IMR-90 (cell line): ENCODE results near the gene FAAP100.

Source experiments
- CTCF ChIP-seq: conservative IDR thresholded peaks from 2 replicates; pipeline ENCODE4 v1.5.1; 2012; ENCODE audit warnings: mild to moderate bottlenecking, low read depth, low read length, improper control_type of control experiment
- ELK1 ChIP-seq: fragments of 150-350 bp; IDR thresholded peaks from 2 replicates; pipeline ENCODE4 v1.6.1; 2016; ENCODE audit warnings: low read depth, mild to moderate bottlenecking, low read length, moderate library complexity, borderline replicate concordance
- FOS ChIP-seq: fragments of 150-350 bp; IDR thresholded peaks from 2 replicates; pipeline ENCODE4 v1.6.1; 2016; ENCODE audit warnings: low read depth, low read length
- MAFK ChIP-seq: IDR thresholded peaks from 2 replicates; pipeline ENCODE4 v1.6.1; 2012; ENCODE audit warnings: low read depth, low read length, improper control_type of control experiment
- MAZ ChIP-seq: IDR thresholded peaks from 2 replicates; pipeline ENCODE4 v1.6.1; 2012; ENCODE audit warnings: low read depth, mild to moderate bottlenecking, low read length, improper control_type of control experiment, moderate library complexity, borderline replicate concordance
- NFE2L2 ChIP-seq: fragments of 150-350 bp; IDR thresholded peaks from 2 replicates; pipeline ENCODE4 v1.6.1; 2016; ENCODE audit warnings: low read depth, mild to moderate bottlenecking, low read length
- POLR2A ChIP-seq: IDR thresholded peaks from 2 replicates; pipeline ENCODE4 v1.6.1; 2012; ENCODE audit warnings: mild to moderate bottlenecking, low read depth, low read length
- RAD21 ChIP-seq: IDR thresholded peaks from 2 replicates; pipeline ENCODE4 v1.6.1; 2012; ENCODE audit warnings: low read length, improper control_type of control experiment
- RCOR1 ChIP-seq: IDR thresholded peaks from 2 replicates; pipeline ENCODE4 v1.6.1; 2012; ENCODE audit warnings: mild to moderate bottlenecking, low read length, improper control_type of control experiment; ENCODE audit not compliant: insufficient replicate concordance
- RFX5 ChIP-seq: IDR thresholded peaks from 2 replicates; pipeline ENCODE4 v1.8.0; 2012; ENCODE audit warnings: low read depth, mild to moderate bottlenecking, low read length, moderate library complexity
- SMC3 ChIP-seq: fragments of 150-350 bp; IDR thresholded peaks from 2 replicates; pipeline ENCODE4 v1.6.1; 2016; ENCODE audit warnings: low read depth, mild to moderate bottlenecking, antibody characterized with exemption, low read length, moderate library complexity

- TF ChIP-seq POLR2A (no peak), FOS (no peak), CTCF (no peak), SMC3 (no peak), NFE2L2 (no peak), RFX5 (no peak), ELK1 (no peak), MAFK (no peak), MAZ (no peak), RCOR1 (no peak), RAD21 (no peak)
Measured at GRCh38 chr17:81529437-81529803, 22.7 kb downstream of the FAAP100 start.
